Left ventricle myocardium superior (tissue), 1 donor: ENCODE results near the gene STOM. TPM values are rescaled to one million over a fixed set of nuclear protein-coding genes. Genes with fewer than 3 reads are reported as not detected.
"Not testable (repeated sequence)": the region's sequence is repeated elsewhere in the genome, so short reads cannot be mapped to it uniquely, and the experiment has no call there.

Experiments used
- ATAC-seq: fragments of 200-7000 bp; cut with Tn5 transposase; one replicate; pipeline ENCODE4 v1.9.1; 2020; ENCODE audit warnings: mild to moderate bottlenecking, moderate library complexity
- DNase-seq: peaks from one replicate; pipeline ENCODE4 v3.0.0-alpha.2; 2020
- intact Hi-C: fragments of 100-400 bp; cut with micrococcal nuclease; formaldehyde crosslinking; loops from one replicate; pipeline ENCODE4 v1.11.0; 2022
- long read RNA-seq: library from polyadenylated mRNA; unstranded; transcript quantifications from one replicate; pipeline ENCODE4 v2.0.0, GENCODE V29; 2021
- total RNA-seq: library from RNA; stranded (reverse); fragmentation: NEBNext Ultra II Directional; extraction: Animal tissue kit (Norgen Biotek cat#: 25700); gene quantifications from one replicate; pipeline ENCODE4 v1.2.1, GENCODE V29; 2021
- donor health status: DM: no; HTN: yes; CAD: no; lungs with severe emphysema.

The STOM gene, protein sequence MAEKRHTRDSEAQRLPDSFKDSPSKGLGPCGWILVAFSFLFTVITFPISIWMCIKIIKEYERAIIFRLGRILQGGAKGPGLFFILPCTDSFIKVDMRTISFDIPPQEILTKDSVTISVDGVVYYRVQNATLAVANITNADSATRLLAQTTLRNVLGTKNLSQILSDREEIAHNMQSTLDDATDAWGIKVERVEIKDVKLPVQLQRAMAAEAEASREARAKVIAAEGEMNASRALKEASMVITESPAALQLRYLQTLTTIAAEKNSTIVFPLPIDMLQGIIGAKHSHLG
- 153 TPM for total RNA-seq
- long read RNA-seq, transcript STOM-201 (7 exons, 3,010 nt), result major isoform, 206 of 228 reads
- long read RNA-seq, partial matches to known transcripts, result 6 of 228 reads
- long read RNA-seq, other reads (novel, unspliced or antisense), result 16 of 228 reads

DNA sequence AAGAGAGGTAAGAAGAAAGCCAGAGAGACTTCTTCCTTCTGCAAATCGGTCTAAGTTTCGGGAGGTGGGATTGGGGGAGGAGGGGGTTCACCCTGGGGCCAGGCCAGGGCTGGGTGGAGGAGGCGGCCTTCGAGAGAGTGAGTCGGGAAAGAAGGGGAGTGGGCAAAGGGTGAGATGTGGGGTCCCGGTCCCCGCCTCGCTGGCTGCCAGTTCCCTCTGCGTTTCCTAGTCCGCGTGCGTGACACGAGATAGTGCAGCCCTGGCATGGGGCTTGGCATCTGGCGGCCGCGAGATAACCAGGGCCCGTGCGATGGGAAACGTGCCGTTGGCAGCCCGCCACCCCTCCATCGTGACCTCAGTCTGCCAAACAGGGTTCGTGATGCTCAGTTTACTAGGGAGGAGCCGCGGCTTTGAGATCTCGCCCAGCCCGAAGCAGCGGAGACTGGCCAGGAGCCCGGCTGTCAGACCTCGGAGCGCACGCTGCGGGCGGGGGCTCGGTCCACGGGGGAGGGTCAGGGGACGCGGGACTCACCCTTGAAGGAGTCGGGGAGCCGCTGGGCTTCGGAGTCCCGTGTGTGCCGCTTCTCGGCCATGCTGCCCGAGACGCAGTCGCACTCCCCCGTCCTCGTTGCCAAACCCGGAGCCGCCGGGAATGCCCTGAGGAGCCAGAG lies at the start of gene STOM:
Gene STOM, minus strand, starts transcription at position 656 of the 671 bp plus-strand sequence. Its CDS starts 63 bp downstream, at position 593.
- intact Hi-C loops, result loop anchor here (10.0 kb wide), 1 partner anchor 45 kb away; no protein-coding TSS in a partner anchor
- DNase-seq (peak; percentile 94), ATAC-seq (peak; percentile 80)

DNA sequence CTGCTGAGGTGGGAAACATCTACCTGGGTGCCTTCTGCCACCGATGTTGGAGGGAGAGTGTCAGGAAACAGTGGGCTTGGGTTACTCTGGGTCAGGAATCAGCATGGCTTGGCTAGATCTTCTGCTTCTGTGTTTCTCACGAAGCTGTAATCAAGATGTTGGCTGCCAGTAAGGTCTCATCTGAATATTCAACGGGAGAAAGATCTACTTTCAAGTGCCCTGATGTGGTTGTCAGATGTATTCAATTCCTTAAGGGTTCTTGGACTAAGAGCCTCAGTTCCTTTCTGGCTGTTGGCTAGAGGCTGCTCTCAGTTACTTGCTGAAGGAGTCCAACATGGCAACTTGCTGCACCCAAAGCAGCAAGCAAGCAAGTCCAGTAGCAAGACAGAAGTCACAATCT lies 41.9 kb upstream of the STOM start:
- ATAC-seq (no peak), DNase-seq (no peak)
- intact Hi-C loops, result no loop called here

DNA sequence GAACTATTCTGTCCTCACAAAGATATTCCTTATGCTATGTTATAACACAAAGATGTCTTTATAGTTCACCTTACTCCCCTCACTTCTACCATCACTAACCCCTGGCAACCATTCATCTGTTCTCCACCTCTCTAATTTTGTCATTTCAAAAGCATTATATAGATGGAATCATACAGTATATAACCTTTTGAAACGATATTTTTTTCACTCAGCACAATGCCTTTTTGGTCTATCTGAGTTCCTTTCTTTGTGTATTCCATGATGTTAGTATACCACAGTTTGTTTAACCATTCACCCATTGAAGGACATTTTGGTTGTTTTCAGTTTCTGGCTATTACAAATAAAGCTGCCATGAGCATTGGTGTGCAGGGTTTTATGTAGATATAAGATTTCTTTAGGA lies 35.8 kb upstream of the STOM start:
- no peak for DNase-seq
- no peak for ATAC-seq
- intact Hi-C loops, result no loop called here

DNA sequence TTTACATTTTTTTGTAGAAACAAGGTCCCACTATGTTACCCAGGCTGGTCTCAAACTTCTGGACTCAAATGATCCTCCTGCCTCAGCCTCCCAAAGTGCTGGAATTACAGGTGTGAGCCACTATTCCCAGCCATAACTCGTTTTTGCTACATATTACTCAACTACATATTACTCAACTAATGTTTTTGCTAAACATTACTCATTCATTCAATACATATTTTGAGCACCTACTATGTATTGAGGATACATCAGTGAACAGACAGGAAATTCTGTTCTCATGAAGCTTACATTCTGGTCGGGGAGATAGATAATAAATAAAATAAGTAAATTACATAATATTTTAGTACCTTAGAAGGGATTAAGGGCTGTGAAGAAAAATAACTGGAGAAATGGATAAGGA lies 34.9 kb upstream of the STOM start:
- intact Hi-C loops, result no loop called here
- no peak for DNase-seq
- ATAC-seq, result no peak

DNA sequence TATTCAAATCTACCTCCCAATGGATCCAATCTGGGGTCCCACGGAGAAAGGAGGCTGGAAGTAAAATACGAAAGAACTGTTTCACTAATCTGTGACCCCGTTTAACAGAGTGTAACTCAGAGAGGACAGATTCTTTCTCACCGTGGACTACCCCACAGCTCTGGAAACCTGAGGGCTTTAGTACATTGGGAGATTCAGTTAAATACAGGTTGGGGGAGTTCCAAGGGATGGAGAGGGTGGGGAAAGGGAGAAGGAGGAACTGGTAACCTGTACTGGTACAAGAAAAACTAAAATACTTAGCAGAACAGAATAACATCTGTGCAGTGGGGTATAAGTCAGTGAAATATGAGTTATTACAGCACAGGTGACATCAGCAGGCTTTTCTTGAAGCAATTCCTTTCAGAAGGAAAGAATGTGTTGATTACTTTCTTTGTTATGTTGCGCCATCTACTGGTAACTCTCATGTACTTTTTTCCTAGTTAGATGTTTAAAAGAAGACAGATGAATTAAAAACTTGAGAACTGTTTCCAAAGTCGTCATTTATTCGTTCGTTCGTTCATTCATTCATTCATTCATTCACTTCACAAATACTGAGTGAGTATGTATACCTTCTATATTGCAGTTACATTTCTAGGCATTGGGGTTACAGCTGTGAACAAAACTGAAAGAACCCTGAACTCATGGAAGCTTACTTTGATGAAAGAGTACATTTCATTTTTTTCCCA lies 30.0 kb upstream of the STOM start:
- DNase-seq (no peak), ATAC-seq (peak; percentile 36)
- intact Hi-C loops, result loop anchor here (2.0 to 5.0 kb wide), 2 partner anchors 83 to 187 kb away; no protein-coding TSS in a partner anchor

DNA sequence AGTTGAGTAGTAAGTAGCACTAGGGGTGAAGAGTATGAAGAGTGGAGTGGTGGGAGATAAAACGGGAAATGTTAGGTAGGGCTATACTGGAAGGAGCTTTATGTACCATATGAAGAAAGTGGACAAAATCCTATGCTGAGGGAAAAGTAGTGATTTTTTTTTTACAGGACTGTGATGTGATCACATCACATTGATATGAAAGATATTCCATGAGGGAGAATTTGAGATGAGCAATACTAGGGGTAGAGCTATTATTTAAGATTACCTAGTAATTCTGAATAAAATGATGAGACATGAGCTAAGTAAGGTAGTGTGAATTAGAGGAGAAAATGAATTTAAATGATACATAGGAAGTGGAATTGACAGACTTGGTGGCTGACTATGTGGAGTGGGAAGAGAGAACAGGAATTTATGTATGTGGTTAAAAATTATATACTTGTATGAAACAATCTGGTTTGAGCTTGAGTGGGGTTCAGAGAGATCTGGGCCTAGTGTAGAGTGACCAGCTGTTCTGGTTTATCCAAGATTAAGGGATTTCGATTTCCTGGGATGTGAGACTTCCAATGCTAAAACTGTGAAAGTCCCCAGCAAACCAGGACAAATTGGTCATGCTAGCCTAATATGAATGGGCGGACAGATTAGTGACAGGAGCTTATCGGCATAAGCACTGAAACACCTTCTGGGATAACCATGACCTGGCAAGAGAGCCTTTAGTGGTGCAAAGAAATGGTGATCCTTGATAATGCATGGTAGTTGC lies 29.3 kb upstream of the STOM start:
- intact Hi-C loops, result loop anchor here (5.0 kb wide), 1 partner anchor 82 kb away; no protein-coding TSS in a partner anchor
- ATAC-seq (no peak), DNase-seq (no peak)

DNA sequence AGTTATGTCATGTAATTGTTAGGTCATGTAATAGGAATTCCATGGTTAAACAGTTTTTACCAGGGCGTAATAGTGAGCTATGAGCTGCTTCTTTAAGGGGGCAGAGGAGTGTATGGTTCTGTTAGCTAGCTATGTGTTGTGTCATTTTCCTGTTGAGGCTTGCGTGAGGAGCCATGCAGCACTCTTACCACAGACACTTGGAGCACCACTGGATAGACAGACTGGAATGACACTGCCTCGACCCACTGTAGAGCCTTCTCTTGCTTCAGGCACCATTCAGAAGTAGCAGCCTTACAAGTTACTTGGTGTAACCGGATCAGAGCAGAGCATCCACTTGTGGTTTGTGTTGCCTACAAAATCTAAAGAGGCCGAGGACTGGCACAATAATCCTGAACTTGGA lies 28.3 kb upstream of the STOM start:
- ATAC-seq (no peak), DNase-seq (no peak)
- intact Hi-C loops, result loop anchor here (5.0 kb wide), 1 partner anchor 81 kb away; no protein-coding TSS in a partner anchor

DNA sequence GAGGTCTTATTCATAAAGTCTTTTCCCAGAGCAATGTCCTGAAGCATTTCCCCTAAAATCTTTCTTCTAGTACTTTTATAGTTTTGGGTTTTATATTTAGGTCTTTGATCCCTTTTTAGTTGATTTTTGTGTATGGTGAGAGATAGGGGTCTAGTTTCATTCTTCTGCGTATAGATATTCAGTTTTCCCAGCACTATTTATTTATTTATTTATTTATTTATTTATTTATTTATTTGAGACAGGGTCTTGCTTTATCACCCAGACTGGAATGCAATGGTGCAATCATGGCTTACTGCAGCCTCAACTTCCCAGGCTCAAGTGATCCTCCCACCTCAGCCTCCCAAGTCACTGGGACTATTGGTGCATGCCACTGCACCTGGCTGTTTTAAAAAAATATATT lies 27.2 kb upstream of the STOM start:
- DNase-seq, ATAC-seq: not testable (repeated sequence)
- intact Hi-C loops, result loop anchor here (5.0 kb wide), 1 partner anchor 80 kb away; no protein-coding TSS in a partner anchor

DNA sequence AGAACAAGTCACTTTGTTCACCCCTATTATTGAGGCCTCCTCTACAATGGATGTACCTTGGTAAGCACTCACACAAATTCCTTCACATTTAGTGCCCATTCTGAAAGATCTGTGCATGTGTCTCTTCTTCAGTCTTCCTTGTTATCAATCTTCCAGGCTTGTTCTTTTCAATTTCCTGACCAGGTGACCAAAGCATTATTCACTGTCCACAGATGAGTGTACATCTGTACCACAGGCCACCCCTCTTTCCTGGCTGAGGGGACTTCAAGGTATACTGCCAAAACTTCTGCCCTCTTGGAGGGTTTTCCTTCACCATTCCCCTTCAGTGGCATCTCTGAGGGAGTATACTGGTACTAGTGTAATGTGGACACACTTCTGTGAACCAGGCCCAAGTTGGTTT lies 25.5 kb upstream of the STOM start:
- DNase-seq (no peak), ATAC-seq (no peak)
- intact Hi-C loops, result loop anchor here (5.0 kb wide), 1 partner anchor 78 kb away; no protein-coding TSS in a partner anchor

DNA sequence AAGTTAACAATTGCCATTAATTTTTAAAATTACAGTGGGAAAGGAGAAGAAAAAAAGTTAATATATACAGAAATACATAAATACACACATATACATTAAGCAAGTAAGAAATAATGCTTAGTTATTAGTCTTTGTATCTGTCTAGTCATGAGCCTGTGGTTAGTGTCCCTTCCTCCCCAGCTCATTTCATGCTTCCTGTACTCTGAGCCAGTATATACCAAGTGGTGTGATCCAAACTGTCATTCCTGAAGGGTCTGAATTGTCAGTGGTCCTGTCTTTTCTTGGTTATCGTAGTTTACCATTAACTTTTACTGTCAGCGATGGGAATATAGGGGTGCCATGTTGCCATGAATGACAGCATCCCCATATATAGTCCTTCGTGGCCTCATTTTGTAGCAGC lies 24.2 kb upstream of the STOM start:
- ATAC-seq (no peak), DNase-seq (no peak)
- intact Hi-C loops, result no loop called here

DNA sequence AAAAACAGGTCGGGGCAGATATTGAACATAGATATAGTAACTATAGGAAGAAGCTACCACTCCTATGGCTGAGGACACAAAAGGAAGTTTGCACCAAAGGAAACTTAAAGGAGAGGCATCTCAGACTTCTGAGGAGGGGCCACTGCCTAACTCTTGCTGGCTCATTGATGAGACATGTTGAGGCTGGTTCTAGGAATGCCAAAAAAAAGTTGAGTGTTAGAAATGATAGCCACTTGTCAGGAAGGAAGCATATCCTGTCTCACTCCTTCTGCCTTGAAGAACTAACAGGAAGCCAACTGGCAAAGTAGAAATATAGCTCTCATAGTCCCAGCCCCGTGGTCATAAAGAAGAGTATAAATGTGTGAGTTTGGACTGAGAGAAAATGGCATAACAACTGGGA lies 23.3 kb upstream of the STOM start:
- ATAC-seq, result no peak
- intact Hi-C loops, result no loop called here
- no peak for DNase-seq

DNA sequence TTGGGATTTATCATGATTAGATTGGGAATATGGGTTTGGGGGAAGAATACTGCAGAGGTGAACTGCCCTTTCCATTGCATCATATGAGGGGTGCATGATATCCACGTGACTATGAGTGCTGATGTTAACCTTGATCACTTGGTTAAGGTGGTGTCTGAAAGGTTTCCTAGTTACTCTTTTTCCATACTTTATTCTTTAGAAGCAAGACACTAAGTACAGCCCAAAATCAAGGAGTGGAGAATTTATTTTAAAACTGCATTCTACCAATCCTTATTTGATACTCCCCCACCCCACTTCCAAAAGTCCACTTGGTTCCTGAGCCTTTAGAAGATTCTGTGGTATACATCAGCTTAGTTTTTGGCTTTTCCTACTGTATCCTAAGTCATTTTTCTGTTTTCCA lies 20.3 kb upstream of the STOM start:
- intact Hi-C loops, result no loop called here
- DNase-seq, result no peak
- no peak for ATAC-seq

DNA sequence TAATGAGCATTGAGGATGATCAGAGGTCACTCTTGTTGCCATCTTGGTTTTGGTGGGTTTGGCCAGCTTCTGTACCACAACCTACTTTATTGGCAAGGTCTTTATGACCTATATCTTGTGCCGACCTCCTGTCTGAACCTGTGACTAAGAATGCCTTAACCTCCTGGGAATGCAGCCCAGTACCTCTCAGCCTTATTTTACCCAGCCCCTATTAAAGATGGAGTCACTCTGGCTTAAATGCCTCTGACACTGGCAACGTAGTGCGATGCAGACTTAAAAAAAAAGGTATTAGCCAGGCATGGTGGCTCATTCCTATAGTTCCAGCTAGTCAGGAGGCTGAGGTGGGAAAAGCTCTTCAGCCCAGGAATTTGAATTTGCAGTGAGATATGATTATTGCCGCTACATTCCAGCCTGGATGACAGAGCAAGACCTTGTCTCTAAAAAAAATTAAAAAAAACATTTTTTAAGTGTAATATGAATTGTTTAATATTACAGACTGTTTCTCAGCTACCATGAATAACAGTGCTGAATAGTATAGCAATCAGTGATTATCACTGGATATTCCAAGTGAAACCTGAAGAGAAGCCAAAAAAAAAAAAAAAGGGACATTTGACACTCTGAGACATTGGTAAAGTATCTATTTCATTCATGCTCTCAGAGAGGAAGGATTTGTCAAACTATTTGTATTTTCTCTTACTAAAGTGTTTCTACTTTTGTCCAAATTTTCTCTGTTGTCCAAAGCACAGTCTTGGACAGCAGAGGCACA lies 18.3 kb upstream of the STOM start:
- intact Hi-C loops, result no loop called here
- DNase-seq, result no peak
- no peak for ATAC-seq

DNA sequence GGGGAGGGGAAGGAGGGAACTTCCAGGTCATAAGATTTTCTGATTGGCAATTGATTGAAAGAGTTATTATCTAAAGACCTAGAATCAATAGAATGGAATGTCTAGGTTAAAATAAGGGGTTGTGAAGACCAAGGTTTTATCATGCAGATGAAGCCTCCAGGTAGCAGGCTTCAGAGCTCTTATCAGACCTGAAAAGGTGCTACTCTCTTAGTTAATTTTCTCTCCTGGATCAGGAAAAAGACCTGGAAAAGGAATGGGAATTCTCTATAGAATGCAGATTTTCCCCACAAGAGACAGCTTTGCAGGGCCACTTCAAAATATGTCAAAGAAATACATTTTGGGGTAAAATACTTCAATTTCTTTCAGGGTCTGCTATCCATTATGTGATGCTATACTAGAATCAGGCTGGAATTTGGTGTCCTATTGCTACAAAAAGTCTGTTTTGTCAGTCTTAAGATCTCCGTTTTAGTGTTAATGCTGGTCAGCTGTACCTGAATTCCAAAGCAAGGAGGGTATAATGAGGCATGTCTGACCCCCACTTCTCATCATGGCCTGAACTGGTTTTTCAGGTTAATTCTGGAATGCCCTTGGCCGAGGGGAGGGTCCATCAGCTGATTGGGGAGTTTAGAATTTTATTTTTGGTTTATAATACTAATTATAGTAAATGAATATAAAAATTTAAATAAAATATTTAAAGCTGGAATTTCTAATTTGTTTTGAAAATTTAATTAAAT lies 16.6 kb upstream of the STOM start:
- no peak for ATAC-seq
- intact Hi-C loops, result no loop called here
- DNase-seq, result no peak

DNA sequence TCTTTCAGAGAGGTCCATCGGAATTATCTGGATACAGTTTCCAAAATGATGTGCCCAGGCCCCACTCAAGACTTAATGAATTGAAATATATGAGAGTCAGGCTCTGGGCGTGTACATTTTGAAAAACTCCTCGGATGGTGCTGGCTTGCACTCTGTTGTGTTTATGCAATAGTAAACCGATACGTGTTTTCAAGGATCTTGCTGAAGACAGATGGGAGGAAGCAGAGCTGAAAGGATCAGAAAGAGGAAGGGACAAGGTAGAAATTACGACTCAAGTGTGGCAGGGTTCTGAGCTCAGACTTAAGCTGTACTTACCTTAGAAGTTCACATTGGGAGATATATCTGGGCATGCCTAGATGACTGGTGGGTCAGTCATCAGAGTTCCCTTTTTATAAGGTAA lies 13.7 kb upstream of the STOM start:
- intact Hi-C loops, result no loop called here

DNA sequence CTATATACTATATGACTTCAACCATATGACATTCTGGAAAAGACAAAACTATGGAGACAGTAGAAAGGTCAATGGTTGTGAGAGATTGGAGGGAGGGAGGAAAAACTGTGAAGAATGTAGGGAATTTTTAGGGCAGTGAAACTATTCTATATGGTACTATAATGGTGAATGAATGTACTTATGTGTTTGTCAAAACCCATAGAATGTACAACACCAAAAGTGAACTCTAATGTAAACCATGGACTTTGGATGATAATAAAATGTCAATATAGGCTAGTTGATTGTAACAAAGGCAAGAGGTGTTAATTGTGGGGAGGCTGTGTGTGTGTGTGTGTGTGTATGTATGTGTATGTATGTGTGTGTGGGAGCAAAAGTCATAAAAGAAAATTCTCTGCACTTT lies 10.8 kb upstream of the STOM start:
- ATAC-seq (no peak), DNase-seq (no peak)
- intact Hi-C loops, result no loop called here

More for the DNA sequence above, 13.7 kb upstream of the STOM start:
- DNase-seq (no peak), ATAC-seq (no peak)

DNA sequence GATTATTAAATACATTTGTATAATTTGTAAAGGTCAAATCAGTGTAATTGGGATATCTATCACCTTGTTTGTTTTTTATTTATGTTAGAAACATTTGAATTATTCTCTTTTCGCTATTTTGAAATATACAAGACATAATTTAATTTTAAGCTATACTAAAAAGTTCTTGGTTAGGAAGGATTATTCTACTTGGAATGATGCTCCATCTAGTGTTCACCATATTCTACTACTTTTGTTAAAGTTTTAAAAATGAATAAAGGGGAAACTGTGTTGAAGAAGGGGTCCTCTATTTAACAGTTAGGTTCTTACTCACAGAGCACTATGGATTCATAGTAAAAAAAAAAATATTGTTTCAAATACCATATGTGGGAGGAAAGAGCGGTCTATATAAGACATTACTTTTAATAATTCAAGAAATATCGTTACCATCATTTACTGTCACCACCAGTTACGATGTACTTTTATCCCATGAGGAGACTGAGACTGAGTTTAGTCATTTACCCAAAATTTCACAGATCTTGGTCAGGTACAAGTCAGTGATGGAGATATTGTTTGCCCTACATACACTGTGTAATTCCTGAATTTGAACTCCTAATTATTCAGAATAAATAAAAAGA lies 6.3 kb upstream of the STOM start:
- no peak for ATAC-seq
- DNase-seq, result no peak
- intact Hi-C loops, result loop anchor here (5.0 to 10.0 kb wide), 2 partner anchors 52 to 99 kb away; no protein-coding TSS in a partner anchor
